NK-92 (cell line): Measurements from ENCODE around the gene ACSF3.
"Not testable (repeated sequence)": the region's sequence is repeated elsewhere in the genome, so short reads cannot be mapped to it uniquely, and the experiment has no call there.

Experiments
- DNase-seq: peaks from one replicate; lab custom pipeline; 2025; ENCODE audit not compliant: unreplicated experiment; lab: John Stamatoyannopoulos, UW

ACSF3 gene

GRCh38 chr16:89072548-89073130 is 21.0 kb upstream of the ACSF3 start:
- no peak for DNase-seq

GRCh38 chr16:89073346-89074071 is 20.1 kb upstream of the ACSF3 start:
- no peak for DNase-seq

- not testable (repeated sequence) for DNase-seq
Observed at GRCh38 chr16:89074072-89074674, 19.5 kb upstream of the ACSF3 start.

GRCh38 chr16:89074803-89075688 is 18.6 kb upstream of the ACSF3 start:
- DNase-seq = no peak

- DNase-seq = no peak
Observed at GRCh38 chr16:89076159-89076558, 17.5 kb upstream of the ACSF3 start.

- no peak for DNase-seq
Observed at GRCh38 chr16:89077076-89077475, 16.6 kb upstream of the ACSF3 start.

- no peak for DNase-seq
Observed at GRCh38 chr16:89078172-89078571, 15.5 kb upstream of the ACSF3 start.

- no peak for DNase-seq
Observed at GRCh38 chr16:89079434-89079980, 14.1 kb upstream of the ACSF3 start.

GRCh38 chr16:89080196-89080853 is 13.3 kb upstream of the ACSF3 start:
- DNase-seq = no peak

GRCh38 chr16:89081556-89081955 is 12.1 kb upstream of the ACSF3 start:
- no peak for DNase-seq

GRCh38 chr16:89084411-89084810 is 9.2 kb upstream of the ACSF3 start:
- DNase-seq = no peak

- DNase-seq = no peak
Observed at GRCh38 chr16:89084814-89085612, 8.6 kb upstream of the ACSF3 start.

- DNase-seq = no peak
Observed at GRCh38 chr16:89085755-89086154, 7.9 kb upstream of the ACSF3 start.

- DNase-seq = no peak
Observed at GRCh38 chr16:89087922-89088497, 5.6 kb upstream of the ACSF3 start.

GRCh38 chr16:89089120-89089519 is 4.5 kb upstream of the ACSF3 start:
- DNase-seq = no peak

- no peak for DNase-seq
Observed at GRCh38 chr16:89090182-89090630, 3.4 kb upstream of the ACSF3 start.

GRCh38 chr16:89090669-89091426 is 2.8 kb upstream of the ACSF3 start:
- DNase-seq = no peak

GRCh38 chr16:89092013-89092412 is 1.6 kb upstream of the ACSF3 start:
- no peak for DNase-seq

- not testable (repeated sequence) for DNase-seq
Observed at GRCh38 chr16:89093252-89093601, 425 bp upstream of the ACSF3 start.
